NCI-H2196 (cell line): ENCODE data around the gene CDC42BPG.

Experiments used
- DNase-seq: peaks from one replicate; lab custom pipeline; 2025; ENCODE audit not compliant: unreplicated experiment; lab: John Stamatoyannopoulos, UW

CDC42BPG gene

GRCh38 chr11:64844330-64845128 lies at the start of gene CDC42BPG:
CDC42BPG (minus strand) TSS chr11:64844653; CDS start chr11:64844569, 84 bp downstream.
- peak; percentile 93 for DNase-seq

- DNase-seq: no peak
Measured at GRCh38 chr11:64893194-64894069, 49.0 kb upstream of the CDC42BPG start.

GRCh38 chr11:64892838-64893193 lies 48.4 kb upstream of the CDC42BPG start:
- DNase-seq: no peak

GRCh38 chr11:64892411-64892831 lies 48.0 kb upstream of the CDC42BPG start:
- no peak for DNase-seq

GRCh38 chr11:64891880-64892279 lies 47.4 kb upstream of the CDC42BPG start:
- no peak for DNase-seq

- DNase-seq: no peak
Measured at GRCh38 chr11:64891215-64891848, 46.9 kb upstream of the CDC42BPG start.

GRCh38 chr11:64890522-64890939 lies 46.1 kb upstream of the CDC42BPG start:
- no peak for DNase-seq

GRCh38 chr11:64888729-64889511 lies 44.5 kb upstream of the CDC42BPG start:
- no peak for DNase-seq

- no peak for DNase-seq
Measured at GRCh38 chr11:64888406-64888728, 43.9 kb upstream of the CDC42BPG start.

- DNase-seq: peak; percentile 55
Measured at GRCh38 chr11:64887757-64888405, 43.4 kb upstream of the CDC42BPG start.

GRCh38 chr11:64887234-64887756 lies 42.8 kb upstream of the CDC42BPG start:
- no peak for DNase-seq

- no peak for DNase-seq
Measured at GRCh38 chr11:64885367-64886286, 41.2 kb upstream of the CDC42BPG start.

- DNase-seq: no peak
Measured at GRCh38 chr11:64884019-64884418, 39.6 kb upstream of the CDC42BPG start.

GRCh38 chr11:64883575-64883974 lies 39.1 kb upstream of the CDC42BPG start:
- no peak for DNase-seq

GRCh38 chr11:64882243-64882642 lies 37.8 kb upstream of the CDC42BPG start:
- DNase-seq: no peak

- no peak for DNase-seq
Measured at GRCh38 chr11:64881476-64881875, 37.0 kb upstream of the CDC42BPG start.

GRCh38 chr11:64880240-64881001 lies 36.0 kb upstream of the CDC42BPG start:
- DNase-seq: no peak

GRCh38 chr11:64879244-64879900 lies 34.9 kb upstream of the CDC42BPG start:
- no peak for DNase-seq
